GM23248 (cell line): ENCODE data around the gene CANT1. TPM values are rescaled to one million over a fixed set of nuclear protein-coding genes. Genes with fewer than 3 reads are reported as not detected.

Source experiments
- DNase-seq: peaks from one replicate; pipeline ENCODE4 v3.0.0-alpha.2; 2015
- H2AFZ ChIP-seq: fragments of 200-600 bp; sonication (generic); 2 replicates; pipeline ENCODE4 v1.6.1; 2016; ENCODE audit warnings: antibody characterized with exemption
- H3F3A ChIP-seq: fragments of 200-600 bp; sonication (generic); 2 replicates; pipeline ENCODE4 v1.6.1; 2016; ENCODE audit warnings: mild to moderate bottlenecking, antibody characterized with exemption, mixed run types; ENCODE audit not compliant: insufficient read depth
- H3K27ac ChIP-seq: fragments of 200-600 bp; sonication (generic); 2 replicates; pipeline ENCODE4 v1.5.1; 2016; ENCODE audit warnings: mild to moderate bottlenecking
- H3K27me3 ChIP-seq: fragments of 200-600 bp; sonication (generic); replicated peaks from 2 replicates; pipeline ENCODE4 v1.6.1; 2016; ENCODE audit warnings: mild to moderate bottlenecking; ENCODE audit not compliant: insufficient read depth
- H3K36me3 ChIP-seq: fragments of 200-600 bp; sonication (generic); 2 replicates; pipeline ENCODE4 v1.6.1; 2016; ENCODE audit warnings: low read depth, mild to moderate bottlenecking
- H3K4me1 ChIP-seq: fragments of 200-600 bp; sonication (generic); 2 replicates; pipeline ENCODE4 v1.6.1; 2016; ENCODE audit warnings: mild to moderate bottlenecking; ENCODE audit not compliant: insufficient read depth
- H3K4me2 ChIP-seq: fragments of 200-600 bp; sonication (generic); one replicate; pipeline ENCODE4 v1.6.1; 2016; ENCODE audit warnings: mild to moderate bottlenecking; ENCODE audit not compliant: unreplicated experiment
- H3K4me3 ChIP-seq: fragments of 200-600 bp; sonication (generic); 2 replicates; pipeline ENCODE4 v1.5.1; 2016; ENCODE audit warnings: mild to moderate bottlenecking
- H3K79me2 ChIP-seq: fragments of 200-600 bp; sonication (generic); 2 replicates; pipeline ENCODE4 v1.6.1; 2016; ENCODE audit warnings: mild to moderate bottlenecking; ENCODE audit not compliant: insufficient read depth
- H3K9ac ChIP-seq: fragments of 200-600 bp; sonication (generic); 2 replicates; pipeline ENCODE4 v1.6.1; 2016; ENCODE audit warnings: mild to moderate bottlenecking
- H3K9me2 ChIP-seq: fragments of 200-600 bp; sonication (generic); 2 replicates; pipeline ENCODE4 v1.6.1; 2016; ENCODE audit warnings: mixed run types, mild to moderate bottlenecking, moderate library complexity; ENCODE audit not compliant: insufficient read depth
- H3K9me3 ChIP-seq: fragments of 200-600 bp; sonication (generic); one replicate; pipeline ENCODE4 v1.6.1; 2017; ENCODE audit warnings: low read depth
- H4K20me1 ChIP-seq: fragments of 200-600 bp; sonication (generic); 2 replicates; pipeline ENCODE4 v1.6.0; 2016; ENCODE audit not compliant: insufficient read depth
- EZH2 ChIP-seq: fragments of 200-600 bp; sonication (generic); IDR thresholded peaks from 2 replicates; pipeline ENCODE4 v1.6.1; 2018; ENCODE audit warnings: antibody characterized with exemption, mild to moderate bottlenecking; ENCODE audit not compliant: insufficient read depth, poor library complexity, severe bottlenecking
- EZH2phosphoT487 ChIP-seq: fragments of 200-600 bp; sonication (generic); IDR thresholded peaks from 2 replicates; pipeline ENCODE4 v1.6.1; 2018; ENCODE audit warnings: antibody characterized with exemption, moderate library complexity, mild to moderate bottlenecking, low read depth; ENCODE audit not compliant: insufficient read depth
- WGBS, 2 experiments: methylation state at CpG; one replicate each; pipeline ENCODE4 v1.1.6; 2015 to 2017; ENCODE audit warnings: low lambda C conversion rate in 2 of 2, low coverage in 1 of 2; ENCODE audit errors: missing lambda C conversion rate in 2 of 2; 5-methylcytosine and 5-hydroxymethylcytosine counted together
- in situ Hi-C: fragments of 300-500 bp; cut with MboI; formaldehyde crosslinking; loops from 2 replicates; pipeline ENCODE4 v1.15.0; 2020
- polyA plus RNA-seq: library from polyadenylated mRNA; unstranded; fragments of >200 nt; fragmentation: Nextera tagmentation; extraction: Ambion mirVana; gene quantifications from 2 replicates; pipeline ENCODE4 v1.2.1, GENCODE V29; 2016
- total RNA-seq: library from RNA; depleted of rRNA; stranded (reverse); fragments of >200 nt; shearing (Covaris generic); gene quantifications from 2 replicates; pipeline ENCODE4 v1.2.3, GENCODE V29; 2014

Gene CANT1
- total and polyA plus RNA-seq, 2 experiments from 2014 or later: 46.2 to 52.0 TPM

- no peak overlapping the region for H3K9ac ChIP-seq
- no peaks in the 10 kb centered on the region; the same call in 1 of the 2 replicates for H3K36me3 ChIP-seq
- H3K9me3 ChIP-seq: no peaks in the 10 kb centered on the region
- no peaks in the 10 kb centered on the region for H3K9me2 ChIP-seq
- no peaks in the 10 kb centered on the region for H4K20me1 ChIP-seq
- no peak overlapping the region for H3K27ac ChIP-seq
- no peak overlapping the region for H3K4me2 ChIP-seq
- no peak overlapping the region for H3K4me3 ChIP-seq
- in situ Hi-C loops: no loop called here
- no peak for TF ChIP-seq EZH2phosphoT487
- TF ChIP-seq EZH2: no peak
- no peak for DNase-seq
- no peak overlapping the region for H2AFZ ChIP-seq
- WGBS, 2 experiments: 74 to 77% methylated on average over 18 of the region's 18 CpGs
- H3F3A ChIP-seq: no peaks in the 10 kb centered on the region
- H3K27me3 ChIP-seq: no peaks in the 10 kb centered on the region
- H3K79me2 ChIP-seq: peaks cover 75% of the 10 kb centered on the region
- H3K4me1 ChIP-seq: no peaks in the 10 kb centered on the region
Observed at GRCh38 chr17:78995761-78996451, 13.7 kb downstream of the CANT1 start.

GRCh38 chr17:78995022-78995760, 14.4 kb downstream of the CANT1 start:
- Histone ChIP-seq H3K9ac (no peak overlapping the region), H4K20me1 (no peaks in the 10 kb centered on the region), H3K27me3 (no peaks in the 10 kb centered on the region), H3K4me3 (no peak overlapping the region), H2AFZ (no peak overlapping the region), H3K79me2 (peaks cover 68% of the 10 kb centered on the region), H3F3A (no peaks in the 10 kb centered on the region), H3K9me3 (no peaks in the 10 kb centered on the region), H3K36me3 (no peaks in the 10 kb centered on the region; the same call in 1 of the 2 replicates), H3K9me2 (no peaks in the 10 kb centered on the region), H3K27ac (no peak overlapping the region), H3K4me1 (no peaks in the 10 kb centered on the region), H3K4me2 (no peak overlapping the region)
- TF ChIP-seq EZH2phosphoT487 (no peak), EZH2 (no peak)
- DNase-seq: no peak
- 93 to 96% methylated on average over 23 to 34 of the region's 34 CpGs for WGBS, 2 experiments
- in situ Hi-C loops: no loop called here

GRCh38 chr17:78993981-78994671, 15.4 kb downstream of the CANT1 start:
- peaks cover 57% of the 10 kb centered on the region for H3K79me2 ChIP-seq
- H3K27ac ChIP-seq: no peak overlapping the region
- in situ Hi-C loops: no loop called here
- DNase-seq: no peak
- H3K4me1 ChIP-seq: no peaks in the 10 kb centered on the region
- TF ChIP-seq EZH2phosphoT487 (no peak), EZH2 (no peak)
- no peaks in the 10 kb centered on the region for H3K27me3 ChIP-seq
- no peak overlapping the region for H3K4me2 ChIP-seq
- H3K4me3 ChIP-seq: no peak overlapping the region
- no peak overlapping the region for H3K9ac ChIP-seq
- H4K20me1 ChIP-seq: no peaks in the 10 kb centered on the region
- H3F3A ChIP-seq: no peaks in the 10 kb centered on the region
- no peaks in the 10 kb centered on the region for H3K9me2 ChIP-seq
- H2AFZ ChIP-seq: no peak overlapping the region
- no peaks in the 10 kb centered on the region; the same call in 1 of the 2 replicates for H3K36me3 ChIP-seq
- 87 to 93% methylated on average over 20 to 22 of the region's 22 CpGs for WGBS, 2 experiments
- no peaks in the 10 kb centered on the region for H3K9me3 ChIP-seq

GRCh38 chr17:78993241-78993956, 16.2 kb downstream of the CANT1 start:
- no peak for TF ChIP-seq EZH2phosphoT487
- TF ChIP-seq EZH2: no peak
- WGBS, 2 experiments: 84 to 86% methylated on average over 45 to 49 of the region's 49 CpGs
- no peaks in the 10 kb centered on the region for H3F3A ChIP-seq
- no peaks in the 10 kb centered on the region for H3K9me2 ChIP-seq
- no peaks in the 10 kb centered on the region; the same call in 1 of the 2 replicates for H3K36me3 ChIP-seq
- H3K27ac ChIP-seq: no peak overlapping the region
- peaks cover 53% of the 10 kb centered on the region for H3K79me2 ChIP-seq
- DNase-seq: peak; percentile 60
- no peaks in the 10 kb centered on the region for H3K27me3 ChIP-seq
- no peak overlapping the region for H3K4me2 ChIP-seq
- in situ Hi-C loops: no loop called here
- no peak overlapping the region for H3K4me3 ChIP-seq
- no peaks in the 10 kb centered on the region for H3K9me3 ChIP-seq
- no peaks in the 10 kb centered on the region for H4K20me1 ChIP-seq
- no peak overlapping the region for H3K9ac ChIP-seq
- H2AFZ ChIP-seq: no peak overlapping the region
- no peaks in the 10 kb centered on the region for H3K4me1 ChIP-seq
